Gastroesophageal sphincter (tissue), 4 donors: ENCODE measurements around the gene GNAI3. TPM values are rescaled to one million over a fixed set of nuclear protein-coding genes. Genes with fewer than 3 reads are reported as not detected.

Experiments
- ATAC-seq: fragments of 150-250 bp; one replicate; pipeline ENCODE4 v1.9.1; 2016; ENCODE audit warnings: mild to moderate bottlenecking, moderate library complexity
- H3K27ac ChIP-seq, 4 donors: fragments of 200-600 bp; sonication (generic) in 3 of 4; 1 replicate in 3 of 4; 2 replicates in 1 of 4; pipeline ENCODE4 v1.5.1; 2016 to 2019
- H3K27me3 ChIP-seq: fragments of 200-600 bp; sonication (generic); one replicate; pipeline ENCODE4 v1.5.1; 2019
- H3K36me3 ChIP-seq, 2 donors: fragments of 200-600 bp; sonication (generic); one replicate each; pipeline ENCODE4 v1.5.1; 2019; ENCODE audit warnings: control low read depth in 1 of 2
- H3K4me1 ChIP-seq, 3 donors: fragments of 200-600 bp; sonication (generic); 1 replicate in 2 of 3; 2 replicates in 1 of 3; pipeline ENCODE4 v1.5.1; 2016 to 2019; ENCODE audit warnings: control low read depth in 2 of 3
- H3K4me3 ChIP-seq, 2 donors: fragments of 200-600 bp; sonication (generic); one replicate each; pipeline ENCODE4 v1.5.1; 2019; ENCODE audit warnings: mild to moderate bottlenecking in 1 of 2, moderate library complexity in 1 of 2
- H3K9me3 ChIP-seq, 3 donors: fragments of 200-600 bp; sonication (generic); one replicate each; pipeline ENCODE4 v1.5.1; 2017 to 2019; ENCODE audit warnings: control low read depth in 2 of 3
- CTCF ChIP-seq, 4 experiments: fragments of 200-600 bp in 2 of 4; fragments of 450-650 bp in 2 of 4; sonication (generic) in 1 of 4; IDR thresholded peaks; one replicate each; pipeline ENCODE4 v1.5.1; 2017 to 2019; ENCODE audit warnings: antibody characterized with exemption in 4 of 4, mild to moderate bottlenecking in 2 of 4, moderate library complexity in 2 of 4
- EP300 ChIP-seq: sonication (generic); formaldehyde crosslinking; IDR thresholded peaks from one replicate; pipeline ENCODE4 v1.6.1; 2017; ENCODE audit warnings: antibody characterized with exemption, mild to moderate bottlenecking
- POLR2A ChIP-seq, 2 donors: fragments of 450-650 bp; IDR thresholded peaks; one replicate each; pipeline ENCODE4 v1.6.1; 2017; ENCODE audit warnings: antibody characterized with exemption in 2 of 2, mild to moderate bottlenecking in 2 of 2, moderate library complexity in 1 of 2
- POLR2AphosphoS5 ChIP-seq: sonication (generic); formaldehyde crosslinking; IDR thresholded peaks from one replicate; pipeline ENCODE4 v1.6.1; 2017; ENCODE audit warnings: antibody characterized with exemption
- WGBS, 2 donors: methylation state at CpG; one replicate each; pipeline ENCODE4 v1.1.5; 2018; ENCODE audit warnings: low coverage in 1 of 2; 5-methylcytosine and 5-hydroxymethylcytosine counted together
- total RNA-seq, 4 donors: library from RNA; depleted of rRNA; stranded (reverse); fragments of >200 nt; gene quantifications; one replicate each; pipeline ENCODE4 v1.1.0, GENCODE V29; 2016

Gene GNAI3
- total RNA-seq, 4 donors from 2014 or later: 6.6 to 9.4 (median 8.0) TPM

- ATAC-seq: no peak
- peaks cover 0 to 41% of the 10 kb centered on the region in 2 donors for H3K36me3 ChIP-seq
- H3K4me3 ChIP-seq: no peak overlapping the region
- H3K9me3 ChIP-seq: no peaks in the 10 kb centered on the region
- 22 to 53% methylated on average over 2 to 3 of the region's 5 CpGs for WGBS, 2 donors
- TF ChIP-seq CTCF (IDR thresholded peaks at IDR 0.05): no peak
- TF ChIP-seq POLR2AphosphoS5: peak; percentile 34
- H3K27ac ChIP-seq: peak overlapping the region in 2 of 4 donors; percentile 17 to 70
- no peaks in the 10 kb centered on the region for H3K27me3 ChIP-seq
- H3K4me1 ChIP-seq: peaks cover 0 to 54% (median 10%) of the 10 kb centered on the region in 3 donors
These were observed 84.4 kb downstream of the GNAI3 start for GRCh38 chr1:109632671-109633346.

- Histone ChIP-seq H3K4me1 (peaks cover 0 to 54% (median 10%) of the 10 kb centered on the region in 3 donors), H3K36me3 (peaks cover 0 to 26% of the 10 kb centered on the region in 2 donors), H3K9me3 (no peaks in the 10 kb centered on the region), H3K27me3 (no peaks in the 10 kb centered on the region), H3K27ac (no peak overlapping the region), H3K4me3 (no peak overlapping the region)
- TF ChIP-seq POLR2A (IDR thresholded peaks at IDR 0.05) (no peak), CTCF (IDR thresholded peaks at IDR 0.05) (no peak), EP300 (no peak), POLR2AphosphoS5 (no peak)
- no peak for ATAC-seq
- 71 to 95% methylated on average over 4 to 5 of the region's 6 CpGs for WGBS, 2 donors
These were observed 85.9 kb downstream of the GNAI3 start for GRCh38 chr1:109634292-109634691.

GRCh38 chr1:109634771-109635750, 86.6 kb downstream of the GNAI3 start:
- no peak for ATAC-seq
- H3K27ac ChIP-seq: no peak overlapping the region
- no peaks in the 10 kb centered on the region for H3K27me3 ChIP-seq
- no peak overlapping the region for H3K4me3 ChIP-seq
- 74 to 80% methylated on average over 2 to 6 of the region's 13 CpGs for WGBS, 2 donors
- H3K36me3 ChIP-seq: peaks cover 0 to 18% of the 10 kb centered on the region in 2 donors
- TF ChIP-seq POLR2A (IDR thresholded peaks at IDR 0.05): no peak
- TF ChIP-seq CTCF (IDR thresholded peaks at IDR 0.05): no peak
- no peak for TF ChIP-seq EP300
- no peak for TF ChIP-seq POLR2AphosphoS5
- H3K4me1 ChIP-seq: peaks cover 0 to 58% (median 11%) of the 10 kb centered on the region in 3 donors
- H3K9me3 ChIP-seq: no peaks in the 10 kb centered on the region

- peaks cover 0 to 58% (median 15%) of the 10 kb centered on the region in 3 donors for H3K4me1 ChIP-seq
- H3K27me3 ChIP-seq: no peaks in the 10 kb centered on the region
- H3K4me3 ChIP-seq: no peak overlapping the region
- no peak overlapping the region for H3K27ac ChIP-seq
- ATAC-seq: no peak
- TF ChIP-seq POLR2A (IDR thresholded peaks at IDR 0.05): no peak
- TF ChIP-seq CTCF (IDR thresholded peaks at IDR 0.05): no peak
- TF ChIP-seq POLR2AphosphoS5: no peak
- TF ChIP-seq EP300: no peak
- no peaks in the 10 kb centered on the region for H3K9me3 ChIP-seq
- 53% methylated on average over 2 of the region's 2 CpGs; no CpG with 5 or more reads in 1 of the 2 donors for WGBS, 2 donors
- peaks cover 0 to 13% of the 10 kb centered on the region in 2 donors for H3K36me3 ChIP-seq
These were observed 87.4 kb downstream of the GNAI3 start for GRCh38 chr1:109635862-109636200.
